GM13977 (cell line): Measurements from ENCODE around the gene PIP4K2A.

Experiments
- DNase-seq: peaks from one replicate; pipeline ENCODE4 v3.0.0; 2012; ENCODE audit warnings: low spot score
- CTCF ChIP-seq: IDR thresholded peaks from 2 replicates; pipeline ENCODE4 v1.5.1; 2012; ENCODE audit warnings: mild to moderate bottlenecking, control low read depth; ENCODE audit not compliant: insufficient read depth; ENCODE audit errors: extremely low read depth, missing control alignments
- in situ Hi-C: fragments of 300-500 bp; cut with MboI; formaldehyde crosslinking; loops from one replicate; pipeline ENCODE4 v1.12.0; 2022; ENCODE audit warnings: low sequenced_read_pairs, low pct_unique_long_range_greater_than_20kb, mixed read lengths, inconsistent platforms; ENCODE audit not compliant: unreplicated experiment

The PIP4K2A gene

GRCh38 chr10:22599048-22599561 lies 115.3 kb downstream of the PIP4K2A start:
- no peak for DNase-seq
- in situ Hi-C loops, result no loop called here
- TF ChIP-seq CTCF, result no peak

GRCh38 chr10:22598478-22598877 lies 115.9 kb downstream of the PIP4K2A start:
- no peak for DNase-seq
- in situ Hi-C loops, result no loop called here
- TF ChIP-seq CTCF, result no peak

- peak; percentile 41 for DNase-seq
- in situ Hi-C loops, result no loop called here
- no peak for TF ChIP-seq CTCF
Observed at GRCh38 chr10:22597138-22597537, 117.2 kb downstream of the PIP4K2A start.

GRCh38 chr10:22593636-22594198 lies 120.7 kb downstream of the PIP4K2A start:
- in situ Hi-C loops, result no loop called here
- DNase-seq, result no peak
- TF ChIP-seq CTCF, result no peak

GRCh38 chr10:22593026-22593425 lies 121.4 kb downstream of the PIP4K2A start:
- TF ChIP-seq CTCF, result no peak
- in situ Hi-C loops, result no loop called here
- no peak for DNase-seq

GRCh38 chr10:22589851-22590514 lies 124.4 kb downstream of the PIP4K2A start:
- no peak for DNase-seq
- no peak for TF ChIP-seq CTCF
- in situ Hi-C loops, result no loop called here
